Nephron progenitor cell (in vitro differentiated cells): ENCODE results near the gene RIC8A.

Source experiments
- DNase-seq: peaks from one replicate; pipeline ENCODE4 v3.0.0; 2021
- H3K27ac Mint-ChIP-seq: 2 replicates; pipeline ENCODE4 v1.8.0; 2021; ENCODE audit warnings: mild to moderate bottlenecking, moderate library complexity, mixed read lengths
- H3K27me3 Mint-ChIP-seq: 2 replicates; pipeline ENCODE4 v1.8.0; 2021; ENCODE audit warnings: mild to moderate bottlenecking, low read depth, mixed read lengths; ENCODE audit not compliant: poor library complexity
- H3K36me3 Mint-ChIP-seq: 2 replicates; pipeline ENCODE4 v1.8.0; 2021; ENCODE audit warnings: low read depth, mixed read lengths
- H3K4me1 Mint-ChIP-seq: 2 replicates; pipeline ENCODE4 v1.8.0; 2021; ENCODE audit warnings: mixed read lengths
- H3K4me3 Mint-ChIP-seq: 2 replicates; pipeline ENCODE4 v1.8.0; 2021; ENCODE audit warnings: mild to moderate bottlenecking, moderate library complexity, mixed read lengths
- H3K9me3 Mint-ChIP-seq: 2 replicates; pipeline ENCODE4 v1.8.0; 2021; ENCODE audit warnings: mild to moderate bottlenecking, moderate library complexity, mixed read lengths
- CTCF ChIP-seq: fragments of 200-600 bp; sonication (generic); IDR thresholded peaks from 2 replicates; pipeline ENCODE4 v1.5.0; 2021; ENCODE audit warnings: antibody characterized with exemption

Gene RIC8A

GRCh38 chr11:249062-249461 is 41.6 kb downstream of the RIC8A start:
- no peaks in the 10 kb centered on the region for H3K9me3 Mint-ChIP-seq
- H3K36me3 Mint-ChIP-seq, result peaks cover 72% of the 10 kb centered on the region
- no peak for DNase-seq
- H3K27me3 Mint-ChIP-seq, result peaks cover 2% of the 10 kb centered on the region
- peaks cover 6% of the 10 kb centered on the region for H3K4me1 Mint-ChIP-seq
- H3K4me3 Mint-ChIP-seq, result no peak overlapping the region
- TF ChIP-seq CTCF, result no peak
- peak overlapping the region; percentile 9 for H3K27ac Mint-ChIP-seq

GRCh38 chr11:250274-250673 is 42.8 kb downstream of the RIC8A start:
- H3K4me1 Mint-ChIP-seq, result peaks cover 6% of the 10 kb centered on the region
- H3K4me3 Mint-ChIP-seq, result no peak overlapping the region
- peaks cover 63% of the 10 kb centered on the region for H3K36me3 Mint-ChIP-seq
- TF ChIP-seq CTCF, result no peak
- H3K27ac Mint-ChIP-seq, result no peak overlapping the region
- peaks cover 2% of the 10 kb centered on the region for H3K27me3 Mint-ChIP-seq
- no peaks in the 10 kb centered on the region for H3K9me3 Mint-ChIP-seq
- no peak for DNase-seq

GRCh38 chr11:250740-251299 is 43.3 kb downstream of the RIC8A start:
- H3K27ac Mint-ChIP-seq, result peak overlapping the region; percentile 82
- H3K27me3 Mint-ChIP-seq, result peaks cover 2% of the 10 kb centered on the region
- TF ChIP-seq CTCF, result peak; percentile 72
- peak; percentile 77 for DNase-seq
- H3K36me3 Mint-ChIP-seq, result peaks cover 58% of the 10 kb centered on the region
- peaks cover 6% of the 10 kb centered on the region for H3K4me1 Mint-ChIP-seq
- H3K9me3 Mint-ChIP-seq, result no peaks in the 10 kb centered on the region
- no peak overlapping the region for H3K4me3 Mint-ChIP-seq

- Mint-ChIP-seq H3K27ac (no peak overlapping the region), H3K9me3 (no peaks in the 10 kb centered on the region), H3K36me3 (peaks cover 52% of the 10 kb centered on the region), H3K4me1 (peaks cover 6% of the 10 kb centered on the region), H3K27me3 (peaks cover 2% of the 10 kb centered on the region), H3K4me3 (no peak overlapping the region)
- no peak for DNase-seq
- TF ChIP-seq CTCF, result no peak
These were observed 44.0 kb downstream of the RIC8A start for GRCh38 chr11:251550-251949.

GRCh38 chr11:252666-253065 is 45.2 kb downstream of the RIC8A start:
- H3K4me1 Mint-ChIP-seq, result peaks cover 11% of the 10 kb centered on the region
- no peak for TF ChIP-seq CTCF
- peaks cover 2% of the 10 kb centered on the region for H3K27me3 Mint-ChIP-seq
- DNase-seq, result no peak
- no peaks in the 10 kb centered on the region for H3K9me3 Mint-ChIP-seq
- no peak overlapping the region for H3K4me3 Mint-ChIP-seq
- peaks cover 43% of the 10 kb centered on the region for H3K36me3 Mint-ChIP-seq
- no peak overlapping the region for H3K27ac Mint-ChIP-seq

GRCh38 chr11:253160-253885 is 45.8 kb downstream of the RIC8A start:
- H3K27me3 Mint-ChIP-seq, result peaks cover 7% of the 10 kb centered on the region
- H3K36me3 Mint-ChIP-seq, result peaks cover 36% of the 10 kb centered on the region
- H3K4me1 Mint-ChIP-seq, result peaks cover 11% of the 10 kb centered on the region
- H3K27ac Mint-ChIP-seq, result peak overlapping the region; percentile 93
- no peak for TF ChIP-seq CTCF
- H3K4me3 Mint-ChIP-seq, result no peak overlapping the region
- no peaks in the 10 kb centered on the region for H3K9me3 Mint-ChIP-seq
- DNase-seq, result no peak
